Nephron (organoid): Measurements from ENCODE around the gene TMIE.
A peak's percentile ranks its signal among the peaks of the same experiment; 100 is the strongest.

Source experiments
- H3K27ac Mint-ChIP-seq, 3 experiments: 2 replicates each; pipeline ENCODE4 v1.8.0; 2020; ENCODE audit warnings: mixed read lengths in 3 of 3, mild to moderate bottlenecking in 2 of 3, moderate library complexity in 1 of 3
- H3K27me3 Mint-ChIP-seq: 2 replicates; pipeline ENCODE4 v1.8.0; 2021; ENCODE audit warnings: low read depth, mild to moderate bottlenecking, moderate library complexity, mixed read lengths
- H3K36me3 Mint-ChIP-seq: 2 replicates; pipeline ENCODE4 v1.8.0; 2020; ENCODE audit warnings: low read depth, mixed read lengths
- H3K4me1 Mint-ChIP-seq: 2 replicates; pipeline ENCODE4 v1.8.0; 2020; ENCODE audit warnings: mixed read lengths
- H3K4me3 Mint-ChIP-seq, 3 experiments: 2 replicates each; pipeline ENCODE4 v1.8.0; 2020; ENCODE audit warnings: mild to moderate bottlenecking in 3 of 3, mixed read lengths in 3 of 3, moderate library complexity in 2 of 3
- H3K9me3 Mint-ChIP-seq: 2 replicates; pipeline ENCODE4 v1.8.0; 2020; ENCODE audit warnings: mixed read lengths
- CTCF ChIP-seq, 3 experiments: fragments of 200-600 bp; sonication (generic); IDR thresholded peaks; one replicate each; pipeline ENCODE4 v1.5.0; 2021; ENCODE audit warnings: antibody characterized with exemption in 3 of 3; ENCODE audit not compliant: unreplicated experiment in 3 of 3

Gene TMIE

GRCh38 chr3:46664188-46664970 lies 36.8 kb upstream of the TMIE start:
- H3K36me3 Mint-ChIP-seq = no peaks in the 10 kb centered on the region
- H3K27ac Mint-ChIP-seq = peak overlapping the region; percentile 73 to 91 (median 77)
- H3K9me3 Mint-ChIP-seq = no peaks in the 10 kb centered on the region
- TF ChIP-seq CTCF (IDR thresholded peaks at IDR 0.05; ENCODE audit: unreplicated experiment in 3 of 3) = no peak
- peaks cover 38% of the 10 kb centered on the region for H3K27me3 Mint-ChIP-seq
- H3K4me3 Mint-ChIP-seq = no peak overlapping the region
- peaks cover 67% of the 10 kb centered on the region for H3K4me1 Mint-ChIP-seq

- peaks cover 59% of the 10 kb centered on the region for H3K4me1 Mint-ChIP-seq
- H3K4me3 Mint-ChIP-seq = peak overlapping the region in 2 of 3 experiments; percentile 27 to 41
- no peaks in the 10 kb centered on the region for H3K9me3 Mint-ChIP-seq
- H3K27me3 Mint-ChIP-seq = peaks cover 31% of the 10 kb centered on the region
- H3K27ac Mint-ChIP-seq = peak overlapping the region in 2 of 3 experiments; percentile 31 to 57
- TF ChIP-seq CTCF (IDR thresholded peaks at IDR 0.05; ENCODE audit: unreplicated experiment in 3 of 3) = no peak
- no peaks in the 10 kb centered on the region for H3K36me3 Mint-ChIP-seq
These were observed 36.0 kb upstream of the TMIE start for GRCh38 chr3:46664971-46665762.

- Mint-ChIP-seq H3K4me1 (peaks cover 55% of the 10 kb centered on the region), H3K9me3 (no peaks in the 10 kb centered on the region), H3K27me3 (peaks cover 32% of the 10 kb centered on the region), H3K27ac (peak overlapping the region; percentile 38 to 57 (median 52)), H3K36me3 (no peaks in the 10 kb centered on the region), H3K4me3 (peak overlapping the region in 1 of 3 experiments; percentile 2)
- no peak for TF ChIP-seq CTCF (IDR thresholded peaks at IDR 0.05; ENCODE audit: unreplicated experiment in 3 of 3)
These were observed 35.3 kb upstream of the TMIE start for GRCh38 chr3:46665763-46666452.

GRCh38 chr3:46666453-46666845 lies 34.7 kb upstream of the TMIE start:
- no peaks in the 10 kb centered on the region for H3K9me3 Mint-ChIP-seq
- H3K27me3 Mint-ChIP-seq = peaks cover 33% of the 10 kb centered on the region
- H3K36me3 Mint-ChIP-seq = no peaks in the 10 kb centered on the region
- H3K4me3 Mint-ChIP-seq = no peak overlapping the region
- TF ChIP-seq CTCF (IDR thresholded peaks at IDR 0.05; ENCODE audit: unreplicated experiment in 3 of 3) = no peak
- peaks cover 50% of the 10 kb centered on the region for H3K4me1 Mint-ChIP-seq
- peak overlapping the region in 2 of 3 experiments; percentile 54 to 57 for H3K27ac Mint-ChIP-seq

GRCh38 chr3:46667061-46667621 lies 34.1 kb upstream of the TMIE start:
- no peaks in the 10 kb centered on the region for H3K36me3 Mint-ChIP-seq
- H3K27me3 Mint-ChIP-seq = peaks cover 38% of the 10 kb centered on the region
- no peaks in the 10 kb centered on the region for H3K9me3 Mint-ChIP-seq
- peaks cover 43% of the 10 kb centered on the region for H3K4me1 Mint-ChIP-seq
- no peak for TF ChIP-seq CTCF (IDR thresholded peaks at IDR 0.05; ENCODE audit: unreplicated experiment in 3 of 3)
- H3K27ac Mint-ChIP-seq = peak overlapping the region in 1 of 3 experiments; percentile 54
- H3K4me3 Mint-ChIP-seq = no peak overlapping the region
